Activated B cell treated with CpG ODN at 0.5 μM for 24 hours (primary cell): ENCODE data around the gene ERN1. TPM values are rescaled to one million over a fixed set of nuclear protein-coding genes. Genes with fewer than 3 reads are reported as not detected.

Experiments used
- ATAC-seq: fragments of 200-7000 bp; cut with Tn5 transposase; one replicate; pipeline ENCODE4 v1.10.0; 2021; ENCODE audit warnings: low read depth, mild to moderate bottlenecking, moderate library complexity
- CTCF ChIA-PET: fragments of 350-600 bp; sonication (Branson Sonifier 250); formaldehyde crosslinking; loops from one replicate; lab custom pipeline; 2021; ENCODE audit warnings: antibody characterized with exemption; lab: Charles Lee
- POLR2A ChIA-PET: fragments of 350-600 bp; sonication (Branson Sonifier 250); formaldehyde crosslinking; loops from one replicate; lab custom pipeline; 2021; ENCODE audit warnings: antibody characterized with exemption; lab: Charles Lee
- DNase-seq: peaks from one replicate; pipeline ENCODE4 v3.0.0; 2022
- H3K27ac Mint-ChIP-seq: one replicate; pipeline ENCODE4 v1.8.0; 2020; ENCODE audit warnings: mixed read lengths
- H3K27me3 Mint-ChIP-seq: one replicate; pipeline ENCODE4 v1.8.0; 2021; ENCODE audit warnings: mixed read lengths
- H3K36me3 Mint-ChIP-seq: one replicate; pipeline ENCODE4 v1.8.0; 2021; ENCODE audit warnings: low read depth, mixed read lengths
- H3K4me1 Mint-ChIP-seq: one replicate; pipeline ENCODE4 v1.8.0; 2021; ENCODE audit warnings: mixed read lengths
- H3K4me3 Mint-ChIP-seq: one replicate; pipeline ENCODE4 v1.8.0; 2020; ENCODE audit warnings: mild to moderate bottlenecking, mixed read lengths
- H3K9me3 Mint-ChIP-seq: one replicate; pipeline ENCODE4 v1.8.0; 2020; ENCODE audit warnings: mixed read lengths
- CTCF ChIP-seq: fragments of 200-600 bp; IDR thresholded peaks from one replicate; pipeline ENCODE4 v1.8.0; 2022; ENCODE audit warnings: antibody characterized with exemption, mild to moderate bottlenecking
- intact Hi-C: fragments of 100-400 bp; cut with micrococcal nuclease; formaldehyde crosslinking; loops from one replicate; pipeline ENCODE4 v1.15.1; 2024
- total RNA-seq: library from RNA; stranded (reverse); gene quantifications from 2 replicates; pipeline ENCODE4 v1.2.3, GENCODE V29; 2022

ERN1 gene
- total RNA-seq, 1 donor from 2014 or later: 12.9 TPM

DNA sequence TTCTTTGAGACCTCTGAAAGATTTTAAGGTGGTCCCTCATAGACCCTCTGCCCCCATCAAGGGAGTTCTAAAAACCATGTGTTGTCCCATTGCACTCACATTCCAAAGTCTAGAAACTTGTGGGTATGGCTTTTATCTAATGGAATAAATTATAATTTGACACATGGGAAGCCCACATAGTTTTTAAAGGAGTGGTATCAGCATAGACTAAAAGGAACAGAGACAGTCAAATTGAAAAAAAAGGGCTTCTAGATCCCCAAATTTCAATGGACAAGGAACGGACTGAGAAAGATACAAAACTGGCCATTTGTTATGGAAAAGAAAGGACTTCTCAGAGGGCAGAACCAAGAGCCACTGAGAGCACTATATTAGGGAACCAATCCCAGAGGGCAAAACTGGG is 60.8 kb downstream of the ERN1 start:
- H3K27me3 Mint-ChIP-seq: no peaks in the 10 kb centered on the region
- CTCF ChIA-PET: no interaction called here
- no peak for DNase-seq
- ATAC-seq: no peak
- no peak for TF ChIP-seq CTCF
- peaks cover 39% of the 10 kb centered on the region for H3K36me3 Mint-ChIP-seq
- no peak overlapping the region for H3K4me3 Mint-ChIP-seq
- intact Hi-C loops: no loop called here
- H3K27ac Mint-ChIP-seq: no peak overlapping the region
- H3K9me3 Mint-ChIP-seq: peaks cover 13% of the 10 kb centered on the region
- peaks cover 10% of the 10 kb centered on the region for H3K4me1 Mint-ChIP-seq
- POLR2A ChIA-PET: no interaction called here

GRCh38 chr17:64067657-64068056 is 62.3 kb downstream of the ERN1 start:
- CTCF ChIA-PET: interaction anchor here (0.8 kb wide), 1 partner anchor 66 kb away, joined by 3 read pairs; no protein-coding TSS in a partner anchor
- DNase-seq: no peak
- H3K4me3 Mint-ChIP-seq: no peak overlapping the region
- peaks cover 13% of the 10 kb centered on the region for H3K9me3 Mint-ChIP-seq
- H3K27ac Mint-ChIP-seq: no peak overlapping the region
- ATAC-seq: no peak
- POLR2A ChIA-PET: no interaction called here
- no peak for TF ChIP-seq CTCF
- H3K27me3 Mint-ChIP-seq: no peaks in the 10 kb centered on the region
- H3K4me1 Mint-ChIP-seq: peaks cover 16% of the 10 kb centered on the region
- intact Hi-C loops: no loop called here
- H3K36me3 Mint-ChIP-seq: peaks cover 39% of the 10 kb centered on the region

GRCh38 chr17:64066716-64067115 is 63.2 kb downstream of the ERN1 start:
- no peaks in the 10 kb centered on the region for H3K27me3 Mint-ChIP-seq
- DNase-seq: no peak
- peaks cover 39% of the 10 kb centered on the region for H3K36me3 Mint-ChIP-seq
- ChIA-PET POLR2A (no interaction called here), CTCF (no interaction called here)
- no peak for TF ChIP-seq CTCF
- H3K9me3 Mint-ChIP-seq: peaks cover 13% of the 10 kb centered on the region
- peaks cover 14% of the 10 kb centered on the region for H3K4me1 Mint-ChIP-seq
- no peak for ATAC-seq
- no peak overlapping the region for H3K4me3 Mint-ChIP-seq
- intact Hi-C loops: no loop called here
- H3K27ac Mint-ChIP-seq: no peak overlapping the region

- H3K4me3 Mint-ChIP-seq: no peak overlapping the region
- H3K36me3 Mint-ChIP-seq: peaks cover 27% of the 10 kb centered on the region
- H3K9me3 Mint-ChIP-seq: peaks cover 13% of the 10 kb centered on the region
- no peak for TF ChIP-seq CTCF
- POLR2A ChIA-PET: no interaction called here
- intact Hi-C loops: no loop called here
- CTCF ChIA-PET: interaction anchor here (0.9 kb wide), 1 partner anchor 11 kb away, joined by 3 read pairs; no protein-coding TSS in a partner anchor
- DNase-seq (no peak), ATAC-seq (no peak)
- no peak overlapping the region for H3K27ac Mint-ChIP-seq
- H3K27me3 Mint-ChIP-seq: no peaks in the 10 kb centered on the region
- peaks cover 14% of the 10 kb centered on the region for H3K4me1 Mint-ChIP-seq
These were observed 64.8 kb downstream of the ERN1 start for GRCh38 chr17:64065161-64065560.

DNA sequence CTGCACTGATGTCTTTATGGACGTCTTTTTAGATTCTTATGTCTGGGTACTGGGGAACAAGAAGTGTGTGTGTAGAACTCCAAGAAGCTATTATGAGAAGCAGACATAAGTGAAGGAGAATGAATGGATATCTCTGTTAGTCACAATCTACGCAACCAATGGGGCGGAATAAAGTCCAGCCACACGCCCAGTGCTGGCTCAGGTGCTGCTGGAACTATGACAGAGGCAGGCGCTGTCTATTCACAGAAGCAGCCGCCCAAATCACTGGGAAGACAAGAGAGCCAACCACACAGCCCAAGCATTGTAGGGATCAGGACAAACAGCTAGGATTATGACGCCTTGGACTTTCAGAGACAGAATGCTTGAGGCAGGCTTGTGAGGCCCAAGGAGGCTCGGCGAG is 65.6 kb downstream of the ERN1 start:
- Mint-ChIP-seq H3K4me3 (no peak overlapping the region), H3K27ac (no peak overlapping the region), H3K27me3 (no peaks in the 10 kb centered on the region), H3K36me3 (peaks cover 19% of the 10 kb centered on the region), H3K4me1 (peaks cover 14% of the 10 kb centered on the region), H3K9me3 (peaks cover 7% of the 10 kb centered on the region)
- no peak for TF ChIP-seq CTCF
- ATAC-seq (no peak), DNase-seq (no peak)
- intact Hi-C loops: no loop called here
- POLR2A ChIA-PET: interaction anchor here (1.6 to 2.6 kb wide), 3 partner anchors 12 to 82 kb away, joined by 5 to 10 read pairs (median 8); partner anchors contain the start of gene ERN1
- CTCF ChIA-PET: interaction anchor here (1.2 to 3.6 kb wide), 4 partner anchors 15 to 67 kb away, joined by 3 to 55 read pairs (median 5); partner anchors contain the start of gene ERN1
